Measurements from ENCODE around the gene TMEM121. TPM values are rescaled to one million over a fixed set of nuclear protein-coding genes. Genes with fewer than 3 reads are reported as not detected.

Gene TMEM121
- polyA plus RNA-seq, 1 of the 3 experiments (the other 2 are of a cell fraction), result 9.1 TPM

- no peak for TF ChIP-seq RCOR1 (IDR thresholded peaks at IDR 0.05; ENCODE audit: low read length)
- no peak for TF ChIP-seq RFX5 (IDR thresholded peaks at IDR 0.05; ENCODE audit: low read length)
- TF ChIP-seq SIN3A (IDR thresholded peaks at IDR 0.05; ENCODE audit: borderline replicate concordance, low read depth, low read length), result no peak
- TF ChIP-seq FOXM1 (IDR thresholded peaks at IDR 0.05; ENCODE audit: low read depth), result no peak
- TF ChIP-seq EZH2phosphoT487 (IDR thresholded peaks at IDR 0.05; ENCODE audit: borderline replicate concordance, low read depth), result no peak
- no peak for TF ChIP-seq TAF1 (IDR thresholded peaks at IDR 0.05; ENCODE audit: borderline replicate concordance, low read depth, low read length)
- TF ChIP-seq REST (IDR thresholded peaks at IDR 0.05; ENCODE audit: low read depth, low read length), result no peak
- no peak for TF ChIP-seq YY1 (IDR thresholded peaks at IDR 0.05; ENCODE audit: low read depth)
- TF ChIP-seq, protein P1, sequence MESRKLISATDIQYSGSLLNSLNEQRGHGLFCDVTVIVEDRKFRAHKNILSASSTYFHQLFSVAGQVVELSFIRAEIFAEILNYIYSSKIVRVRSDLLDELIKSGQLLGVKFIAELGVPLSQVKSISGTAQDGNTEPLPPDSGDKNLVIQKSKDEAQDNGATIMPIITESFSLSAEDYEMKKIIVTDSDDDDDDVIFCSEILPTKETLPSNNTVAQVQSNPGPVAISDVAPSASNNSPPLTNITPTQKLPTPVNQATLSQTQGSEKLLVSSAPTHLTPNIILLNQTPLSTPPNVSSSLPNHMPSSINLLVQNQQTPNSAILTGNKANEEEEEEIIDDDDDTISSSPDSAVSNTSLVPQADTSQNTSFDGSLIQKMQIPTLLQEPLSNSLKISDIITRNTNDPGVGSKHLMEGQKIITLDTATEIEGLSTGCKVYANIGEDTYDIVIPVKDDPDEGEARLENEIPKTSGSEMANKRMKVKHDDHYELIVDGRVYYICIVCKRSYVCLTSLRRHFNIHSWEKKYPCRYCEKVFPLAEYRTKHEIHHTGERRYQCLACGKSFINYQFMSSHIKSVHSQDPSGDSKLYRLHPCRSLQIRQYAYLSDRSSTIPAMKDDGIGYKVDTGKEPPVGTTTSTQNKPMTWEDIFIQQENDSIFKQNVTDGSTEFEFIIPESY (IDR thresholded peaks at IDR 0.05; ENCODE audit: borderline replicate concordance, low read depth), result no peak
- Histone ChIP-seq H4K20me1 (ENCODE audit: insufficient read depth) (no peaks in the 10 kb centered on the region), H3K27me3 (ENCODE audit: insufficient read depth) (no peaks in the 10 kb centered on the region; the same call in 1 of the 2 replicates), H2AFZ (ENCODE audit: low read depth) (no peak overlapping the region), H3K27ac (ENCODE audit: low read depth in 2 of 2, low read length in 1 of 2) (no peak overlapping the region; a peak in 1 of 4 replicates), H3K4me3 (ENCODE audit: low read depth in 2 of 2, low read length in 1 of 2) (peak overlapping the region; percentile 64 to 69), H3K9ac (peak overlapping the region; percentile 66), H3K79me2 (ENCODE audit: insufficient read depth) (no peaks in the 10 kb centered on the region), H3K36me3 (replicated peaks in 1 of 2; ENCODE audit: control insufficient read depth in 1 of 2, insufficient read depth in 2 of 2, low read length in 1 of 2) (peaks cover 0 to 2% of the 10 kb centered on the region in 2 experiments), H3K4me2 (peak overlapping the region; percentile 98), H3F3A (replicated peaks; ENCODE audit: insufficient read depth) (peaks cover 19% of the 10 kb centered on the region), H3K9me2 (no peaks in the 10 kb centered on the region), H3K4me1 (ENCODE audit: control insufficient read depth in 1 of 2, insufficient read depth in 2 of 2, low read depth in 1 of 2, low read length in 1 of 2) (peaks cover 4 to 17% of the 10 kb centered on the region in 2 experiments; a peak in 2 of 4 replicates), H3K9me3 (no peaks in the 10 kb centered on the region)
- 57% methylated on average over 12 of the region's 23 CpGs for WGBS (ENCODE audit: low lambda C conversion rate)
- ChIA-PET POLR2A (no interaction called here), CTCF (interaction anchor here (1.0 to 5.8 kb wide), 10 partner anchors 9 to 79 kb away, joined by 3 to 61 read pairs (median 6); partner anchors contain the start of genes CRIP1 and TEDC1)
- DNase-seq, result no peak
Measured at GRCh38 chr14:105527381-105527825, 1.0 kb downstream of the TMEM121 start.

All from SK-N-SH (cell line).